Thyroid gland (tissue), 4 donors: ENCODE data around the gene OASL.

ENCODE experiments used
- POLR2A ChIP-seq, 2 donors: fragments of 450-650 bp; IDR thresholded peaks; one replicate each; pipeline ENCODE4 v1.6.1; 2017; ENCODE audit warnings: antibody characterized with exemption in 2 of 2, mild to moderate bottlenecking in 2 of 2, moderate library complexity in 1 of 2
- TF ChIP-seq, protein P1 (sequence below), 6 experiments: fragments of 200-600 bp in 3 of 6; fragments of 450-650 bp in 3 of 6; sonication (generic) in 3 of 6; IDR thresholded peaks; one replicate each; pipeline ENCODE4 v1.5.1; 2016 to 2019; ENCODE audit warnings: antibody characterized with exemption in 6 of 6, mild to moderate bottlenecking in 2 of 6, inconsistent platforms in 1 of 6, moderate library complexity in 1 of 6

DNA sequence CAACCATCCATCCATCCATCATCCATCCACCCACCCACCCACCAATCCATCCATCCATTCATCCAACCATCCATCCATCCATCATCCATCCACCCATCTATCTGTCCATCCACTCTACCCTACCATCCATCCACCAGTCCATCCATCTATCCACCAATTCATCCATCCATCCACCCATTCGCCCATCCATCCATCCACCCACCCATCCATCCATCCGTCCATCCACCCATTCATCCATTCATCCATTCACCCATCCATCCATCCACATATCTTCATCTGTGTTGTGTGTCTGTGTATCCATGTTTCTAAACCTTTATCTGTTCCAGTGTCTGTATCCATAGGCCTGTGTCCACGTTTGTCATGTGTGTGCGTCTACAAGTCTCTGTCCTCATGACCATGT lies 50.8 kb downstream of the OASL start:
- TF ChIP-seq, protein P1, sequence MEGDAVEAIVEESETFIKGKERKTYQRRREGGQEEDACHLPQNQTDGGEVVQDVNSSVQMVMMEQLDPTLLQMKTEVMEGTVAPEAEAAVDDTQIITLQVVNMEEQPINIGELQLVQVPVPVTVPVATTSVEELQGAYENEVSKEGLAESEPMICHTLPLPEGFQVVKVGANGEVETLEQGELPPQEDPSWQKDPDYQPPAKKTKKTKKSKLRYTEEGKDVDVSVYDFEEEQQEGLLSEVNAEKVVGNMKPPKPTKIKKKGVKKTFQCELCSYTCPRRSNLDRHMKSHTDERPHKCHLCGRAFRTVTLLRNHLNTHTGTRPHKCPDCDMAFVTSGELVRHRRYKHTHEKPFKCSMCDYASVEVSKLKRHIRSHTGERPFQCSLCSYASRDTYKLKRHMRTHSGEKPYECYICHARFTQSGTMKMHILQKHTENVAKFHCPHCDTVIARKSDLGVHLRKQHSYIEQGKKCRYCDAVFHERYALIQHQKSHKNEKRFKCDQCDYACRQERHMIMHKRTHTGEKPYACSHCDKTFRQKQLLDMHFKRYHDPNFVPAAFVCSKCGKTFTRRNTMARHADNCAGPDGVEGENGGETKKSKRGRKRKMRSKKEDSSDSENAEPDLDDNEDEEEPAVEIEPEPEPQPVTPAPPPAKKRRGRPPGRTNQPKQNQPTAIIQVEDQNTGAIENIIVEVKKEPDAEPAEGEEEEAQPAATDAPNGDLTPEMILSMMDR (IDR thresholded peaks at IDR 0.05) = no peak
- TF ChIP-seq POLR2A (IDR thresholded peaks at IDR 0.05) = no peak
